ENCODE results near the gene PHYHIPL. TPM values are rescaled to one million over a fixed set of nuclear protein-coding genes. Genes with fewer than 3 reads are reported as not detected.

Gene PHYHIPL
- total and polyA plus RNA-seq, 2 of the 4 experiments (the other 2 are of a cell fraction): not detected

DNA sequence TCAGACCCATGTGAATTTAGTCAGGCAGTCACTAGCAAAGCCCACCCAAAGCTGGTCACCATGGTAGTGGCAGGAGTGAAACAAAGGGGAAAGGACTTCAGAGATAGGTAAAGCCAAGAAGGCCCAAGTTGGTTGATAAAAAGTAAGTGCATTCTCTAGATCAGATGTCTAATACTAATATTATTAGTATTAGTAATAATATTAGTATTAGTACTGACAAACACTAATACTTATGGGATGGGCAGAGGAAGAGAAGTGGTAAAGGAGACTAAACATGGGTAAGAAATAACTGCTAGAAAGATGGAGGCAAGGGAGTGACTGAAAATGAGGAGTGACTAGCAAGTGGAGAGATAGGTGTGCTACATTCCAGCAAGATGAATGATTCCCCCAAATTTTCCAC, 46.6 kb upstream of the PHYHIPL start:
- no TSS peak for BruUV-seq (replicated peaks)
- Histone ChIP-seq H3K4me3 (ENCODE audit: insufficient read depth, low read depth, low read length) (no peak overlapping the region), H3K4me1 (ENCODE audit: control insufficient read depth, insufficient read depth, low read length) (no peaks in the 10 kb centered on the region), H2BK120ac (ENCODE audit: low read depth, low read length) (no peak overlapping the region), H3K36me3 (ENCODE audit: control insufficient read depth, insufficient read depth, low read length) (no peaks in the 10 kb centered on the region), H2BK15ac (ENCODE audit: low read depth, low read length) (no peak overlapping the region), H2AFZ (replicated peaks; ENCODE audit: low read length, poor library complexity) (no peak overlapping the region), H3K9me1 (ENCODE audit: insufficient read depth, low read length) (no peaks in the 10 kb centered on the region), H4K20me1 (ENCODE audit: insufficient read depth, low read length) (no peaks in the 10 kb centered on the region), H2BK20ac (ENCODE audit: low read depth, low read length) (no peak overlapping the region), H3K79me1 (ENCODE audit: low read depth in 1 of 2, low read length in 2 of 2) (no peaks in the 10 kb centered on the region), H3K9ac (ENCODE audit: low read depth, low read length) (no peak overlapping the region), H3K27ac (ENCODE audit: insufficient read depth, low read length) (no peak overlapping the region), H3K27me3 (ENCODE audit: control insufficient read depth, insufficient read depth, low read length) (no peaks in the 10 kb centered on the region; the same call in 1 of the 2 replicates), H3K4me2 (ENCODE audit: low read depth, low read length) (no peak overlapping the region), H2BK5ac (ENCODE audit: low read depth, low read length, poor library complexity, severe bottlenecking) (no peak overlapping the region), H4K5ac (ENCODE audit: low read depth, low read length) (no peak overlapping the region), H3K56ac (ENCODE audit: extremely low read depth, insufficient read depth, low read length) (no peak overlapping the region), H3K14ac (replicated peaks; ENCODE audit: low read depth, low read length) (no peak overlapping the region), H3K23ac (ENCODE audit: low read depth, low read length) (no peak overlapping the region), H2AK9ac (replicated peaks; ENCODE audit: low read depth, low read length, poor library complexity) (no peak overlapping the region), H3K18ac (ENCODE audit: low read depth, low read length) (no peak overlapping the region), H4K8ac (ENCODE audit: low read depth in 2 of 2, low read length in 2 of 2) (no peak overlapping the region), H3K9me3 (ENCODE audit: control insufficient read depth, insufficient read depth, low read length) (no peaks in the 10 kb centered on the region), H3K4ac (ENCODE audit: low read depth, low read length) (no peak overlapping the region), H2AK5ac (ENCODE audit: low read depth, low read length) (no peak overlapping the region), H4K91ac (ENCODE audit: insufficient read depth, low read depth, low read length) (no peak overlapping the region)
- no peak for DNase-seq
- POLR2A ChIA-PET (ENCODE audit: unreplicated experiment): no interaction called here
- in situ Hi-C loops (cut with MboI; ENCODE audit: low sequenced_read_pairs) (no loop called here), dilution Hi-C loops (cut with HindIII; ENCODE audit: low sequenced_read_pairs, unreplicated experiment) (no loop called here), intact Hi-C loops (cut with micrococcal nuclease) (loop anchor here (10.0 kb wide), 1 partner anchor 345 kb away; no protein-coding TSS in a partner anchor)
- CTCF ChIA-PET: no interaction called here
- TF ChIP-seq, protein P1, sequence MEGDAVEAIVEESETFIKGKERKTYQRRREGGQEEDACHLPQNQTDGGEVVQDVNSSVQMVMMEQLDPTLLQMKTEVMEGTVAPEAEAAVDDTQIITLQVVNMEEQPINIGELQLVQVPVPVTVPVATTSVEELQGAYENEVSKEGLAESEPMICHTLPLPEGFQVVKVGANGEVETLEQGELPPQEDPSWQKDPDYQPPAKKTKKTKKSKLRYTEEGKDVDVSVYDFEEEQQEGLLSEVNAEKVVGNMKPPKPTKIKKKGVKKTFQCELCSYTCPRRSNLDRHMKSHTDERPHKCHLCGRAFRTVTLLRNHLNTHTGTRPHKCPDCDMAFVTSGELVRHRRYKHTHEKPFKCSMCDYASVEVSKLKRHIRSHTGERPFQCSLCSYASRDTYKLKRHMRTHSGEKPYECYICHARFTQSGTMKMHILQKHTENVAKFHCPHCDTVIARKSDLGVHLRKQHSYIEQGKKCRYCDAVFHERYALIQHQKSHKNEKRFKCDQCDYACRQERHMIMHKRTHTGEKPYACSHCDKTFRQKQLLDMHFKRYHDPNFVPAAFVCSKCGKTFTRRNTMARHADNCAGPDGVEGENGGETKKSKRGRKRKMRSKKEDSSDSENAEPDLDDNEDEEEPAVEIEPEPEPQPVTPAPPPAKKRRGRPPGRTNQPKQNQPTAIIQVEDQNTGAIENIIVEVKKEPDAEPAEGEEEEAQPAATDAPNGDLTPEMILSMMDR (conservative IDR thresholded peaks at IDR 0.05; ENCODE audit: low read depth, low read length): no peak
- TF ChIP-seq USF2 (IDR thresholded peaks at IDR 0.05; ENCODE audit: low read depth, low read length) (no peak), MAZ (IDR thresholded peaks at IDR 0.05; ENCODE audit: borderline replicate concordance, low read depth, low read length) (no peak), SMC3 (IDR thresholded peaks at IDR 0.05; ENCODE audit: low read depth, low read length) (no peak), POLR2A (IDR thresholded peaks at IDR 0.05; ENCODE audit: low read depth, low read length) (no peak), CHD1 (IDR thresholded peaks at IDR 0.05; ENCODE audit: low read depth, low read length) (no peak), RAD21 (IDR thresholded peaks at IDR 0.05; ENCODE audit: low read length) (no peak), MXI1 (IDR thresholded peaks at IDR 0.05; ENCODE audit: borderline replicate concordance, low read depth, low read length) (no peak), RFX5 (IDR thresholded peaks at IDR 0.05; ENCODE audit: low read depth, low read length) (no peak), BHLHE40 (IDR thresholded peaks at IDR 0.05; ENCODE audit: low read depth, low read length) (no peak), MAFK (IDR thresholded peaks at IDR 0.05; ENCODE audit: low read depth, low read length) (no peak), FOS (IDR thresholded peaks at IDR 0.05; ENCODE audit: low read depth, low read length) (no peak), RCOR1 (IDR thresholded peaks at IDR 0.05; ENCODE audit: insufficient replicate concordance, low read length) (no peak), NFE2L2 (IDR thresholded peaks at IDR 0.05; ENCODE audit: low read depth, low read length) (no peak), CEBPB (IDR thresholded peaks at IDR 0.05; ENCODE audit: low read depth, low read length) (no peak)
- TF ChIP-seq, protein P2, sequence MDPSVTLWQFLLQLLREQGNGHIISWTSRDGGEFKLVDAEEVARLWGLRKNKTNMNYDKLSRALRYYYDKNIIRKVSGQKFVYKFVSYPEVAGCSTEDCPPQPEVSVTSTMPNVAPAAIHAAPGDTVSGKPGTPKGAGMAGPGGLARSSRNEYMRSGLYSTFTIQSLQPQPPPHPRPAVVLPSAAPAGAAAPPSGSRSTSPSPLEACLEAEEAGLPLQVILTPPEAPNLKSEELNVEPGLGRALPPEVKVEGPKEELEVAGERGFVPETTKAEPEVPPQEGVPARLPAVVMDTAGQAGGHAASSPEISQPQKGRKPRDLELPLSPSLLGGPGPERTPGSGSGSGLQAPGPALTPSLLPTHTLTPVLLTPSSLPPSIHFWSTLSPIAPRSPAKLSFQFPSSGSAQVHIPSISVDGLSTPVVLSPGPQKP (IDR thresholded peaks at IDR 0.05; ENCODE audit: borderline replicate concordance, low read depth, low read length): no peak
- no peak for ATAC-seq (ENCODE audit: low read depth)
